Type B pancreatic cell (in vitro differentiated cells): ENCODE data around the gene ARHGAP8. TPM values are rescaled to one million over a fixed set of nuclear protein-coding genes. Genes with fewer than 3 reads are reported as not detected.

Source experiments
- DNase-seq: peaks from one replicate; pipeline ENCODE4 v3.0.0; 2021; ENCODE audit warnings: mixed read lengths; ENCODE audit not compliant: unreplicated experiment; ENCODE audit errors: extremely low spot score
- H3K27ac Mint-ChIP-seq: 2 replicates; pipeline ENCODE4 v1.8.0; 2021; ENCODE audit warnings: mild to moderate bottlenecking, mixed read lengths
- H3K27me3 Mint-ChIP-seq: 2 replicates; pipeline ENCODE4 v1.8.0; 2021; ENCODE audit warnings: mixed read lengths
- H3K36me3 Mint-ChIP-seq: 2 replicates; pipeline ENCODE4 v1.8.0; 2021; ENCODE audit warnings: mixed read lengths
- H3K4me1 Mint-ChIP-seq: one replicate; pipeline ENCODE4 v1.8.0; 2021; ENCODE audit warnings: mixed read lengths; ENCODE audit not compliant: unreplicated experiment
- H3K4me3 Mint-ChIP-seq: 2 replicates; pipeline ENCODE4 v1.8.0; 2021; ENCODE audit warnings: mild to moderate bottlenecking, mixed read lengths
- H3K9me3 Mint-ChIP-seq: 2 replicates; pipeline ENCODE4 v1.8.0; 2021; ENCODE audit warnings: mixed read lengths
- long read RNA-seq: library from polyadenylated mRNA; unstranded; transcript quantifications from one replicate; pipeline ENCODE4 v2.0.0, GENCODE V29; 2020
- total RNA-seq: library from RNA; stranded (reverse); gene quantifications from 2 replicates; pipeline ENCODE4 v1.2.1, GENCODE V29; 2021; ENCODE audit warnings: low replicate concordance
- TF ChIP-seq, protein P1 (sequence below): fragments of 200-600 bp; sonication (generic); conservative IDR thresholded peaks from 2 replicates; pipeline ENCODE4 v1.5.0; 2021; ENCODE audit warnings: antibody characterized with exemption, mild to moderate bottlenecking

Gene ARHGAP8
- total RNA-seq: 18.0 and 40.3 TPM in 2 replicates
- long read RNA-seq, transcript ARHGAP8-202 (12 exons, 1,584 nt): major isoform, 22 of 44 reads
- long read RNA-seq, partial matches to known transcripts: 6 of 44 reads
- long read RNA-seq, other reads (novel, unspliced or antisense): 9 of 44 reads

DNA sequence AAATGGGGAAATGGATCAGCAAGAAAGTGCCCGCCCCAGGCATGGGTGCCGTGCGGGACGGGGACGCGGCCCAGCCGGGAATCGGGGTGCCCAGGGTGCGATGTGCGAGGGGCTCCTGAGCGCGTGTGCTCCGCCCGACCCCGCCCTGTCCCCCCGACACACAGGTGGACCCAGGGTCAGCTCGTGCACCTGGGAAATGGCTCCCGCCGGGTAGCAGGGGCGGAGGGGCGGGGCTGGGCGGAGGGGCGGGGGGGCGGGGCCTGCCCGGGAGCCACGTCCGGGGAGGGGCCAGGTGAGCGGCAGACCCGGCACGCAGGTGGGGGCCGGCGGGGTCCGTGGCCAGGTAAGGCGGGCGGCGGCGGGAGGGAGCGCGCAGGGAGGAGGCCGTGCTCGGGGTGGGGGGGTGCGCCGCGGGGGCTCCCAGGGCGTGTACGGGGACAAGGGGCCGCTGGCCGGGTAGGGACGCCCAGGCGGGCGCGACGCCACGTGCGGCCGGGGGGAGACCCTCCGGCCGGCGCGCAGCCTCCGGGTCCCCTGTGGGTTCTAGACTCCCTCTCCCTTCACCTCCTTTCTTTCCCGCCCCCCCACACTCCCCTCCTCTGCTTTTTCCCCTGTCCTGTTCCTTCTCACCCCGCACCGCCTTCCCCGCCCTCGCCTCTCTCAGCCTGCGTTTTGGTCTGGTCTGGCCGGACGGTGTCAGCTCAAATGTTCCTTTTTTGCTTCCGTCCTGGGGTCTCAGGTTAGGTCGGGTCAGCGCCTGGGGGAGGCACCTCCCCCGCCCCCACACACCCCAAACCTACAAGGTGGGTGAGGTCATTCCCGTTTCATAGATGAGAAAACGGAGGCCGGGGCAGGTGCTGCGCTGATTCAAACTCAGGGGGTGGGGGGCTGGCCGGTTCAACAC is at the start of gene ARHGAP8:
Gene ARHGAP8 (plus strand): TSS at position 291 of the 904 bp plus-strand sequence. CDS start 33,953 bp downstream, outside the sequence.
- Mint-ChIP-seq H3K27ac (peak within 1 kb of the TSS; percentile 97), H3K4me3 (peak within 1 kb of the TSS; percentile 86), H3K9me3 (no peaks in the 10 kb centered on the region), H3K4me1 (peaks cover 17% of the 10 kb centered on the region), H3K27me3 (peaks cover 11% of the 10 kb centered on the region), H3K36me3 (no peaks in the 10 kb centered on the region)
- TF ChIP-seq, protein P1, sequence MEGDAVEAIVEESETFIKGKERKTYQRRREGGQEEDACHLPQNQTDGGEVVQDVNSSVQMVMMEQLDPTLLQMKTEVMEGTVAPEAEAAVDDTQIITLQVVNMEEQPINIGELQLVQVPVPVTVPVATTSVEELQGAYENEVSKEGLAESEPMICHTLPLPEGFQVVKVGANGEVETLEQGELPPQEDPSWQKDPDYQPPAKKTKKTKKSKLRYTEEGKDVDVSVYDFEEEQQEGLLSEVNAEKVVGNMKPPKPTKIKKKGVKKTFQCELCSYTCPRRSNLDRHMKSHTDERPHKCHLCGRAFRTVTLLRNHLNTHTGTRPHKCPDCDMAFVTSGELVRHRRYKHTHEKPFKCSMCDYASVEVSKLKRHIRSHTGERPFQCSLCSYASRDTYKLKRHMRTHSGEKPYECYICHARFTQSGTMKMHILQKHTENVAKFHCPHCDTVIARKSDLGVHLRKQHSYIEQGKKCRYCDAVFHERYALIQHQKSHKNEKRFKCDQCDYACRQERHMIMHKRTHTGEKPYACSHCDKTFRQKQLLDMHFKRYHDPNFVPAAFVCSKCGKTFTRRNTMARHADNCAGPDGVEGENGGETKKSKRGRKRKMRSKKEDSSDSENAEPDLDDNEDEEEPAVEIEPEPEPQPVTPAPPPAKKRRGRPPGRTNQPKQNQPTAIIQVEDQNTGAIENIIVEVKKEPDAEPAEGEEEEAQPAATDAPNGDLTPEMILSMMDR: no peak
- DNase-seq: no peak

DNA sequence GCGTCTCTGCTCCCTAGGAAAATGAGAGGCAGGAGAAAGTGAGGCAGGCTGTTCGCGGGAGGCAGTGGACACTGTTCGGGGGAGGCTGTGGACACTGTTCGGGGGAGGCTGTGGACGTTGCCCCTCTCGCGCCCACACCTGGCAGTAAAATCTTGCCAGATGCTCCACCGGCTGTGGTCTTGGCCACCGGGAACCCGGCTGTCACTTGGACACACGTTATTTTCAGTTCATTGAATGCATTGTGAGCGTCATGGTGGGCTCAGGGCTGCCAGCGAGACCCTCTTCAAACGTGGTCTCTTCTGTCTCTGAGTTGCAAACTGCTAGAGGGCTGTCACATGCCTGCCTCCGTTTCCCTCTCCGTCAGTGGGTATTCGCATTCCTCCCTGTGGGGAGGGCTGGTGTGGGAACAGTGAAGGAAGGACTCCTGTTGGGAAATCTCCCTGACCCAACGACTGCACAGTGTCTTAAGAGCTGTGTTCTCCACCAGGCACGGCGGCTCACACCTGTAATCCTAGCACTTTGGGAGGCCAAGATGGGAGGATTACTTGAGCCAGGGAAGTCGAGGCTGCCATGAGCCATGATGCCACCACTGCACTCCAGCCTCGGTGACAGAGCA is 49.0 kb upstream of the ARHGAP8 start:
- peak overlapping the region; percentile 79 for H3K27ac Mint-ChIP-seq
- TF ChIP-seq, protein P1: no peak
- no peak for DNase-seq
- no peaks in the 10 kb centered on the region for H3K36me3 Mint-ChIP-seq
- H3K4me3 Mint-ChIP-seq: peak overlapping the region; percentile 87
- H3K27me3 Mint-ChIP-seq: peaks cover 7% of the 10 kb centered on the region
- no peaks in the 10 kb centered on the region for H3K9me3 Mint-ChIP-seq
- H3K4me1 Mint-ChIP-seq: peaks cover 18% of the 10 kb centered on the region

DNA sequence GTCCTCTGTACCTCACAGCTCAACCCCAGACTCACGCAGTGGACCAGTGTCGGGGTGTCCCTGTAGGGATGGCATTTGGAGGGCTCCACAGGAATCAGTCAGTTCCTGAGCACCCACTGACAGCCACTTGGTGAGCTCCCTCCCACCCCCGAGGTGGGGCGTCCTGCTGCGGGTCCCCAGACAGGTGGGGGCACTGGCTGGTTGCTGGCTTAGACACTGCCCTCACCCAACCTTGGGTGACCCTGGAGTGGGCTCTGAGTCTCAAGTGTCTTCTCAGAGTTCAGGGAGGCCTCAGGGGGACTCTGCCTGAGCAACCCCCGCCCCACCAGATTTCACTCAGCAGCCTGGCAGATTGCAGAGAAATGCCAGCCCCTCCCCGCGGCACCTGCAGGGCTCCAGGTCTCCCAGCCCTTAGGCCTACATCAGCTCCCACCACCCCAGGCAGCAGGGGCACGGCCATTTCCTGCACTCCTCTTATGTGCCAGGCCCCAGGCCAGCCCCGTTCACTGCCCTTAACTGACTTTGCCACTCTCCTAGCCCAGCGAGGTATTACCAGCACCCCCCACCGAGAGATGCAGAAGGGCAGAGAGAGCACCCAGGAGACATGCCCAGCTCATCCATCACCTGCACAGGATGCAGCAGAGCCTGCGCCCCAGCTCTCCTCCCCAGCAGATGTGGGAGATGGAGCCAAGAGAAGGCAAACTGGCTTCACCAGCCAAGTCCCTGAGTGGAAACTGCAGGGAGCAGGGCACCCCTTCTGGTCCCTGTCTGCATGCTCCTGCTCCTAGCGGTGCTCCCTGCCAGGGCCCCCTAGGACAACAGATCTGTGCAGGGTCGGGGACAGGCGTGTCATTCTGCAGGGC is 48.0 kb upstream of the ARHGAP8 start:
- Mint-ChIP-seq H3K9me3 (no peaks in the 10 kb centered on the region), H3K27ac (no peak overlapping the region), H3K4me3 (peak overlapping the region; percentile 87), H3K36me3 (no peaks in the 10 kb centered on the region), H3K4me1 (peaks cover 10% of the 10 kb centered on the region), H3K27me3 (peaks cover 7% of the 10 kb centered on the region)
- TF ChIP-seq, protein P1: no peak
- DNase-seq: no peak

DNA sequence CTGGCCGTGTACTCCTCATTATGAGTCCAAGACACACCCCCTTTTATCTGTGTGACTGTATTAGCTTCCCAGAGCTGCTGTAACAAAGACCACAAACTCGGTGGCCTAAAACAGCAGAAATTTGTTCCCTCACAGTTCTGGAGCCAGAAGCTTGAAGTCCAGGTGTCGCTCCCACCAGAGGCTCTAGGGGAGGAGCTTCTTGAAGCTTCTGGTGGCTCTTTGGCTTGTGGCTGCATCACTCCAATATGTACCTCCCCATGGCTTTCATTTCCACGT is 47.4 kb upstream of the ARHGAP8 start:
- H3K27ac Mint-ChIP-seq: no peak overlapping the region
- TF ChIP-seq, protein P1: no peak
- peak overlapping the region; percentile 41 for H3K4me3 Mint-ChIP-seq
- H3K36me3 Mint-ChIP-seq: no peaks in the 10 kb centered on the region
- peaks cover 7% of the 10 kb centered on the region for H3K27me3 Mint-ChIP-seq
- no peak for DNase-seq
- H3K4me1 Mint-ChIP-seq: peaks cover 6% of the 10 kb centered on the region
- H3K9me3 Mint-ChIP-seq: no peaks in the 10 kb centered on the region

DNA sequence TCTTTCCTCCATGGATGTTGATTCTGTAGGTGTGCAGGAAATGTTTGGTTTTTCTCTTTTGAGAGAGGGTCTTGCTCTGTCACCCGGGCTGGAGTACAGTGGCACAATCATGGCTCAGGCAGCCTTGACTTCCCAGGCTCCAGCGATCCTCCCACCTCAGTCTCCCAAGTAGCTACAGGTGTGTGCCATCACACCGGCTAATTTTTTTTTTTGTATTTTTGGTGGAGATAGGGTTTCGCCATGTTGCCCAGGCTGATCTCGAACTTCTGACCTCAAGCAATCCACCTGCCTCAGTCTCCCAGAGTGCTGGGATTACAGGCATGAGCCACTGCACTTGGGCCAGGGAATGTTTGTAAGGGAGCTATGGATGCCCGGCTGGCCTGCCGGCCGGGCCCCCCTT is 45.9 kb upstream of the ARHGAP8 start:
- H3K27me3 Mint-ChIP-seq: peaks cover 7% of the 10 kb centered on the region
- DNase-seq: no peak
- no peak overlapping the region for H3K4me3 Mint-ChIP-seq
- TF ChIP-seq, protein P1: no peak
- peaks cover 11% of the 10 kb centered on the region for H3K4me1 Mint-ChIP-seq
- no peaks in the 10 kb centered on the region for H3K36me3 Mint-ChIP-seq
- H3K9me3 Mint-ChIP-seq: no peaks in the 10 kb centered on the region
- no peak overlapping the region for H3K27ac Mint-ChIP-seq
